DOHH2 (cell line): ENCODE data around the gene DDX1.

Experiments used
- H3F3A ChIP-seq: fragments of 200-600 bp; sonication (generic), shearing (Covaris generic); 2 replicates; pipeline ENCODE4 v1.6.0; 2016; ENCODE audit warnings: antibody characterized with exemption, mild to moderate bottlenecking; ENCODE audit not compliant: control insufficient read depth, insufficient read depth
- H3K27ac ChIP-seq: fragments of 200-600 bp; sonication (generic); 2 replicates; pipeline ENCODE4 v1.5.1; 2014; ENCODE audit warnings: low read depth, mild to moderate bottlenecking, low read length, moderate library complexity
- H3K27me3 ChIP-seq: fragments of 200-600 bp; sonication (generic); 2 replicates; pipeline ENCODE4 v1.6.1; 2014; ENCODE audit warnings: mild to moderate bottlenecking, low read length, mixed read lengths; ENCODE audit not compliant: control insufficient read depth
- H3K36me3 ChIP-seq: fragments of 200-600 bp; sonication (generic); 2 replicates; pipeline ENCODE4 v1.6.1; 2014; ENCODE audit warnings: mild to moderate bottlenecking, low read length, moderate library complexity, mixed read lengths; ENCODE audit not compliant: control insufficient read depth
- H3K4me1 ChIP-seq: fragments of 200-600 bp; sonication (generic); 2 replicates; pipeline ENCODE4 v1.6.1; 2014; ENCODE audit warnings: mild to moderate bottlenecking, low read length, mixed read lengths; ENCODE audit not compliant: control insufficient read depth
- H3K4me2 ChIP-seq: fragments of 200-600 bp; sonication (generic); 2 replicates; pipeline ENCODE4 v1.6.0; 2014; ENCODE audit warnings: mild to moderate bottlenecking, low read length, moderate library complexity
- H3K4me3 ChIP-seq: fragments of 200-600 bp; sonication (generic); 2 replicates; pipeline ENCODE4 v1.5.1; 2014; ENCODE audit warnings: mild to moderate bottlenecking, low read length, mixed read lengths
- H3K79me2 ChIP-seq: fragments of 200-600 bp; sonication (generic); 2 replicates; pipeline ENCODE4 v1.6.1; 2014; ENCODE audit warnings: mild to moderate bottlenecking, low read length, mixed read lengths; ENCODE audit not compliant: control insufficient read depth
- H3K9me2 ChIP-seq: fragments of 200-600 bp; sonication (generic); replicated peaks from 2 replicates; pipeline ENCODE4 v1.6.1; 2014; ENCODE audit warnings: mild to moderate bottlenecking, low read length, mixed read lengths; ENCODE audit not compliant: control insufficient read depth
- H3K9me3 ChIP-seq: fragments of 200-600 bp; sonication (generic); 2 replicates; pipeline ENCODE4 v1.6.1; 2014; ENCODE audit warnings: antibody characterized with exemption, low read length, mixed read lengths; ENCODE audit not compliant: control insufficient read depth, insufficient read depth
- H4K20me1 ChIP-seq: fragments of 200-600 bp; sonication (generic); 2 replicates; pipeline ENCODE4 v1.6.0; 2014; ENCODE audit warnings: low read depth, mild to moderate bottlenecking, antibody characterized with exemption, low read length, moderate library complexity; ENCODE audit not compliant: control insufficient read depth, insufficient read depth
- CTCF ChIP-seq: fragments of 200-600 bp; sonication (generic); IDR thresholded peaks from one replicate; pipeline ENCODE4 v1.5.1; 2014; ENCODE audit warnings: antibody characterized with exemption, mild to moderate bottlenecking, low read depth, low read length; ENCODE audit not compliant: poor library complexity, severe bottlenecking
- EZH2phosphoT487 ChIP-seq: fragments of 200-600 bp; sonication (generic); IDR thresholded peaks from 2 replicates; pipeline ENCODE4 v1.6.1; 2017; ENCODE audit warnings: borderline replicate concordance, mild to moderate bottlenecking, antibody characterized with exemption, low read length, moderate library complexity, mixed read lengths

The DDX1 gene

DNA sequence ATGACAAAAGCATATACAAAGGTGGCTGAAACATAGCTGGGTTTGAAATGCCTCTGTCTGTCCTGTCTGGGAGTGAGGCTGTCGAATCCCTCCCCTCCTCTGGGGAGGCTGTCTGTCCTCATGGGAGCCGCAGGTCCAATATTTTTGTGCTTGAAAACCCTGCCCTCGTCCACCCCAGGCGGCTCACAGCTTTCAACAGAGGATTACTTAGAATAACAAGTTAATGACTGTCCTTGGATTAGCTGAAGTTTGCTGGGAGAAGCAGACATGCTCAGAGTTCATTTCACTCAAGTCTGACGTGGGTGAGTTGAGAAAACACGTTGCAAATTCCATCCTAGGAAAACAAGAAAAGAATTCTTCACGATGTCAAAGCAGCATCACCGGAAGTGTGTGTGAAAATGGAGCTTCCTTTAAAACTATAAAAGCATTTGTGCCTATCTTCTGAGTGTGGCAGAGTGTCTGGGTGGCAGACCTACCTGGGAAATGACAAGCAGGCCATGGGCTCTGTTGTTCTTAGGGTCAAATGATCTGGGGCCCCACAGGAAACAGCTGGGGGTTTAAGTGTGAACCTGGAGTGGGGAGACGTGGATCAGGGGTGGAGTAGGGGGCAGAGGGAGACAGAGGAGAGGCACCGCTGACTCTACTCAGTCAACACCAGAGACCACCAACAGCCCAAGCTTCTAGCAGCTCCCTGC is 77.1 kb downstream of the DDX1 start:
- Histone ChIP-seq H3K4me3 (no peak overlapping the region), H3K27ac (no peak overlapping the region), H3K9me3 (no peaks in the 10 kb centered on the region), H3K4me2 (no peak overlapping the region), H4K20me1 (no peaks in the 10 kb centered on the region), H3K79me2 (no peaks in the 10 kb centered on the region), H3K27me3 (no peaks in the 10 kb centered on the region), H3F3A (no peaks in the 10 kb centered on the region), H3K9me2 (no peaks in the 10 kb centered on the region), H3K4me1 (no peaks in the 10 kb centered on the region), H3K36me3 (no peaks in the 10 kb centered on the region)
- TF ChIP-seq EZH2phosphoT487, result no peak
- TF ChIP-seq CTCF, result no peak

GRCh38 chr2:15669375-15669910 is 77.8 kb downstream of the DDX1 start:
- no peak overlapping the region for H3K4me2 ChIP-seq
- H3K27me3 ChIP-seq, result no peaks in the 10 kb centered on the region
- no peak overlapping the region for H3K27ac ChIP-seq
- no peaks in the 10 kb centered on the region for H3K36me3 ChIP-seq
- no peak for TF ChIP-seq CTCF
- TF ChIP-seq EZH2phosphoT487, result no peak
- no peaks in the 10 kb centered on the region for H3K4me1 ChIP-seq
- H4K20me1 ChIP-seq, result no peaks in the 10 kb centered on the region
- H3K9me2 ChIP-seq, result no peaks in the 10 kb centered on the region
- H3K79me2 ChIP-seq, result no peaks in the 10 kb centered on the region
- no peaks in the 10 kb centered on the region for H3K9me3 ChIP-seq
- H3K4me3 ChIP-seq, result no peak overlapping the region
- no peaks in the 10 kb centered on the region for H3F3A ChIP-seq

GRCh38 chr2:15670469-15670868 is 78.8 kb downstream of the DDX1 start:
- H3K4me1 ChIP-seq, result no peaks in the 10 kb centered on the region
- no peaks in the 10 kb centered on the region for H3K36me3 ChIP-seq
- TF ChIP-seq EZH2phosphoT487 (no peak), CTCF (no peak)

More at GRCh38 chr2:15670469-15670868, 78.8 kb downstream of the DDX1 start:
- Histone ChIP-seq H3K9me2 (no peaks in the 10 kb centered on the region), H3K27ac (no peak overlapping the region), H3F3A (no peaks in the 10 kb centered on the region), H3K4me3 (no peak overlapping the region), H3K9me3 (no peaks in the 10 kb centered on the region), H4K20me1 (no peaks in the 10 kb centered on the region), H3K4me2 (no peak overlapping the region), H3K27me3 (no peaks in the 10 kb centered on the region), H3K79me2 (no peaks in the 10 kb centered on the region)
